ENCODE results near the gene WWP2.
A peak's percentile ranks its signal among the peaks of the same experiment; 100 is the strongest.
"Not testable (repeated sequence)": the region's sequence is repeated elsewhere in the genome, so short reads cannot be mapped to it uniquely, and the experiment has no call there.

Gene WWP2

GRCh38 chr16:69794486-69794885 lies 32.4 kb downstream of the WWP2 start:
- DNase-seq (ENCODE audit: low read depth in 2 of 2): no peak

- peak; percentile 22 to 24 for DNase-seq (ENCODE audit: low read depth in 2 of 2)
These were observed 34.4 kb downstream of the WWP2 start for GRCh38 chr16:69796285-69797118.

- DNase-seq (ENCODE audit: low read depth in 2 of 2): no peak
These were observed 36.3 kb downstream of the WWP2 start for GRCh38 chr16:69798466-69798865.

- DNase-seq (ENCODE audit: low read depth in 2 of 2): no peak
These were observed 37.5 kb downstream of the WWP2 start for GRCh38 chr16:69799611-69800031.

- peak in 1 of 2 experiments; percentile 21 for DNase-seq (ENCODE audit: low read depth in 2 of 2)
These were observed 42.2 kb downstream of the WWP2 start for GRCh38 chr16:69804297-69804696.

DNA sequence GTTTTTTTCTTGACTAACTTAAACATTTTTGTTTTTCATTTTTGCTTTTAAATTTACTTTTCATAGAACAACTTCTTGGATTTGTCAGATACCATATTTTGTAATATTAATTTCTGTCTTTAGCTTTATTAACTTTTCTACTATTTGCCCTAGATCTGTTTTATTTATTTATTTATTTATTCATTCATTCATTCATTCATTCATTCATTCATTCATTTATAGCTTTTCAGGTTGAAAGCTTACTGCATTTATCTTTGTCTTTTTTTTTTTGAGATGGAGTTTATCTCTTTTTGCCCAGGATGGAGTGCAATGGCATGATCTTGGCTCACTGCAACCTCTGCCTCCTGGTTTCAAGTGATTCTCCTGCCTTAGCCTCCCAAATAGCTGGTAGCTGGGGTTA lies 44.6 kb downstream of the WWP2 start:
- not testable (repeated sequence) for DNase-seq (ENCODE audit: low read depth in 2 of 2)

DNA sequence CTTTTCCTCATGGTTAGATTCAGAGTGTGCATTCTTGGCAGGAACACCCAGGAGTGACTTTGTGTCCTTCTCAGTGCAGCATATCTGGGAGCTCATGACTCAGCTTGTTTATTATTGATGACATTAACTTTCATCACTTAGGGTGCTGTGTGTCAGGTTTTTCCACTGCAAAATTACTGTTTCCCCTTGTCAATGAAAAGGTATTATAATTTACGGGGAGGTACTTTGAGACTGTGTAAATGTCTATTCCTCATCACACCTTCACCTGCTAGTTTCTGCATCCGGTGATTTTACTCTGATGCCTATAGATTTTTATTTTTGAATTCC lies 50.5 kb downstream of the WWP2 start:
- DNase-seq (ENCODE audit: low read depth in 2 of 2): no peak

- no peak for DNase-seq (ENCODE audit: low read depth in 2 of 2)
These were observed 51.9 kb downstream of the WWP2 start for GRCh38 chr16:69814078-69814477.

DNA sequence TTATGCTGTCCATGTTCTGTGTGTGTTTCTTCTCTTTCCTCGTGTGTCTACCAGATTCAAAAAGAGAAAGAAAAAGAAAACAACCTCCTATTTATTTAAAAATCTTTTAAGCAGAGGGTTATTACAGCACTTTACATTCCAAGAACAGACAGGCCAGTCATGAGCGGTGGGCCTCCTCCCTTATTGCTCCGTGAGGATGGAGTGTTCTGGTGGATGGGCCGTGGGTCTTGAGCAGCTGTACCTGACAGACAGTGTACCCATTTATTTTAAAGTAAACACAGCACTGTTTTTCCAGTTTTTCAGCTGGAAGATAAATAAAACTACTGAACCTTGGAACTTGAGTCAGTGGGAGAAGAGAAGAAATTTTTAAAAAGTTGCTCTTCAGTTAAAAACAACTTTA lies 52.4 kb downstream of the WWP2 start:
- DNase-seq (ENCODE audit: low read depth in 2 of 2): no peak

DNA sequence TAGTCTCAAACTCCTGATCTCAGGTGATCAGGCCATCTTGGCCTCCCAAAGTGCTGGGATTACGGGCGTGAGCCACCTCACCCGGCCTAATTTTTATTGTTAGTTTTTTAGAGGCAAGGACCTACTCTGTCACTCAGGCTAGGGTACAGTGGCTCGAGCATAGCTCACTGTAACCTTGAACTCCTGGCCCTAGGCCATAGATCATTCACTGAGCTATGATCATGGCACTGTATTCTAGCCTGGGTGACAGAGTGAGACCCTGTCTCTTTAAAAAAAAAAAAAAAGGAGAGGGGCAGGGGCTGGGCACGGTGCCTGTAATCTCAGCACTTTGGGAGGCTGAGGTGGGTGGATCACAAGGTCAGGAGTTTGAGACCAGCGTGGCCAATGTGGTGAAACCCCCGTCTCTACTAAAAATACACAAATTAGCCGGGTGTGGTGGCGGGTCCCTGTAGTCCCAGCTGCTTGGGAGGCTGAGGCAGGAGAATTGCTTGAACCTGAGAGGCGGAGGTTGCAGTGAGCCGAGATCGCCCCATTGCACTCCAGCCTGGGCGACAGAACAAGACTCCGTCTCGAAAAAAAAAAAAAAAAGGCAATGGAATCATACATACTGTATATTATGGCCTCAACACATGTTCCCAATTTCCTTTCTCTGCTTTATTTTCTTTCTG lies 53.2 kb downstream of the WWP2 start:
- DNase-seq (ENCODE audit: low read depth in 2 of 2): not testable (repeated sequence)

DNA sequence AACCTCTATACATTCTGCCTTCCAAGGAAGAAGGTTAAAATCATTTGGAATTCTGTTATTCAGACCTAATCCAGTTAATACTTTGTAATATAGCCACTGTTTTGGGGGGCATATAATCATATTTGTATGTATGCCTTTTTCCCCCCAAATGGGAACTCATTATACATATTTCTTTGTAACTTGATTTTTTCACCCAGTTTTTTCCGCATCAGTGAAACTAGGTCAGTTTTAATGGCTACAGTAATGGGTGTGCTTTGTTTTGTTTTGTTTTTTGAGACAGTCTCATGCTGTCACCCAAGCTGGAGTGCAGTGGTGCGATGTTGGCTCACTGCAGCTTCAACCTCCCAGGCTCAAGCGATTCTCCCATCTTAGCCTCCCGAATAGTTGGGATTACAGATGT lies 54.9 kb downstream of the WWP2 start:
- DNase-seq (ENCODE audit: low read depth in 2 of 2): no peak

- DNase-seq (ENCODE audit: low read depth in 2 of 2): no peak
These were observed 56.9 kb downstream of the WWP2 start for GRCh38 chr16:69818891-69819545.

DNA sequence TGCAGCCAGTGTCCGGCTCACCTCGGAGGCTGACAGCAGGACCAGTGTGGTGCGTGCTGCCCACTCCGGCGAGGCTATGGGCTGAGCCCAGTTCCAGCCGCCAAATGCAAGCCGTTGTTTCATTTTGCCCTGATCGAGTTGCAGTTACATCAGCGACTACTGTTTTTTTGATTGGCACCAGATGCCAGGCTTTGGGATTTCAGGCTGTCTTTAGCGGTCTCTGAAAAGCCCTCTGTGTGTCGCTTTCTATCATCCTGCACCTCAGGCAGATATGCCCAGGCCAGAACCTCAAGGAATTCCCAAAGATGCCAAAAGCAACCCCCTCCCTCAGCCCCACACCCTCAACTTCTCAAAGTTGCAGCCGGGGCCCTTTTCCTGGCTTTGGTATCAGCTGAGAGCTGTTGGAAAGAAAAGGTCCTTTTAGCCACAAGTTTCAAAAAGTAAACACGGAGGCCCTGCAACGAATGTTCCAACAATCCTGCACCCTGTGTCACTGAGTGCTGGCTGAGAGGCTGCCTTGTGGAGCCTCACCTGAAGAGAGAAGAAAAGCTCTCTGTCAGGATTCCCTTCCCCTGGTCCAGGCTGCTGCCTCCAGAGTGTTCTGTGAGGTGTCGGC lies 58.9 kb downstream of the WWP2 start:
- peak in 1 of 2 experiments; percentile 23 for DNase-seq (ENCODE audit: low read depth in 2 of 2)

DNA sequence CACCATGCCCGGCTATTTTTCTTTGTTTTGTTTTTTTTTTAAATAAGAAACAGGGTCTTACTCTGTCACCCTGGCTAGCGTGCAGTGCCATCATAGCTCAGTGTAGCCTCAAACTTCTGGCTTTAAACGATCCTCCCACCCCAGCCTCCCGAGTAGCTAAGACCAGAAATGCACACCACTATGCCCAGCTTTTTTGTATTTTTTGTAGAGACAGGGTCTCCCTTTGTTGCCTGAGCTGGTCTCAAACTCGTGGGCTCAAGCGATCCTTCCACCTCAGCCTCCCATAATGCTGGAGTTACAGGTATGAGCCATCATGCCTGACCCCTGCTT lies 59.7 kb downstream of the WWP2 start:
- no peak for DNase-seq (ENCODE audit: low read depth in 2 of 2)

- DNase-seq (ENCODE audit: low read depth in 2 of 2): no peak
These were observed 60.2 kb downstream of the WWP2 start for GRCh38 chr16:69822174-69822935.

GRCh38 chr16:69823831-69824563 lies 61.9 kb downstream of the WWP2 start:
- no peak for DNase-seq (ENCODE audit: low read depth in 2 of 2)

- not testable (repeated sequence) for DNase-seq (ENCODE audit: low read depth in 2 of 2)
These were observed 62.5 kb downstream of the WWP2 start for GRCh38 chr16:69824564-69825142.

DNA sequence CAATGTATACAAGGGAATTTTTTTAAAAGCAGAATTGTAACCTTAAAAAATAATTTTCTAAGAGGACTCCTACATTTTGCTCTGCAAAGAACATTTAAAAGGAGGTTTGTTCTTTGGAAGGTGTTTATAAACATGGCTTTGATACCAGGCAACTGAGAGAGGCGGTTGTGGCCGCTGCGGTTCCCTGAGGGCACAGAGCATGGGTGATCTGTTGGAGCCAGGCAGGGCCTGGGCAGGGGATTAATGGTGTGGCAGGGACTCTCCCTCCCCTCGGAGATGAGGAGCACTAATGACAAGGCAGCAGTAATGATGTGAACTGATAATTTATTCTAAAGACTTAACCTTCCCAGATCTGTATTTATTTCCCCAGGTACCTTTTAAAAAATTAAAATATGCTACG lies 65.4 kb downstream of the WWP2 start:
- DNase-seq (ENCODE audit: low read depth in 2 of 2): no peak

- DNase-seq (ENCODE audit: low read depth in 2 of 2): no peak
These were observed 67.2 kb downstream of the WWP2 start for GRCh38 chr16:69829338-69829737.

DNA sequence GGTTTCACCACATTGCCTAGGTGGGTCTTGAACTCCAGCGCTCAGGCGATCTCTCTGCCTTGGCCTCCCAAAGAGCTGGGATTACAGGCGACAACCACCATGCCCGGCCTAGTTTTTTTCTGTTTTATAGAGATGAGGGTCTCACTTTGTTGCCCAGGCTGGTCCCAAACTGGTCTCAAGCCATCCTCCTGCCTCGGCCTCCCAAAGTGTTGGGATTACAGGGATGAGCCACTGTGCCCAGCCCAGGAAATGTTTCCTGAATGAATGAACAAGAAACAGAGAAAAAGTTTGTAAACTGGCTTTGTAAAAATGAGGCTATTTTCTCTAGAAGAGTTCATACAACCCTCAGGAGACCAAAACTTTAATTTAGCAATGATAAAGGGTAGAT lies 68.0 kb downstream of the WWP2 start:
- no peak for DNase-seq (ENCODE audit: low read depth in 2 of 2)
